HG03135 (cell line): ENCODE results near the gene NPR2.

Source experiments
- ATAC-seq: cut with Tn5 transposase; IDR thresholded peaks from one replicate; pipeline ENCODE4 v1.9.1; 2021; ENCODE audit warnings: mild to moderate bottlenecking, moderate library complexity; ENCODE audit not compliant: unreplicated experiment

The NPR2 gene

DNA sequence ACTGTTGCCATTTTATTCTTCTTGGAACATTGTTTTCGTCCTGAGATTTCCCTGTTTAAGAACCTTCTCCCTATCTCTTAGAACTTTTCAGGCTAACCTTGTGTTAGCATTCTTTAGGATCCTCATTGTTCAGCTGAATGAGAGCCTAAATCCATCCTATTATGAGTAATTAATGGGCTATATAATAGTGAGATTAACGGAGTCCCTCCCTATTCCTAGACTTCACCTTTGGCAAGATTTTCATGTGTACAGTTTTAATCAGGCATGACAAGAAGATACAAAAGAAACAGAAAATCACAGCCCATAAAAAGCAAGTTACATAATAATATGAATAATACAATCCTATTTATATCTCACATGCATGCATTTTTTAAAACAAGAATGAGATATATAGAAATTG is 28.2 kb upstream of the NPR2 start:
- no peak for ATAC-seq

DNA sequence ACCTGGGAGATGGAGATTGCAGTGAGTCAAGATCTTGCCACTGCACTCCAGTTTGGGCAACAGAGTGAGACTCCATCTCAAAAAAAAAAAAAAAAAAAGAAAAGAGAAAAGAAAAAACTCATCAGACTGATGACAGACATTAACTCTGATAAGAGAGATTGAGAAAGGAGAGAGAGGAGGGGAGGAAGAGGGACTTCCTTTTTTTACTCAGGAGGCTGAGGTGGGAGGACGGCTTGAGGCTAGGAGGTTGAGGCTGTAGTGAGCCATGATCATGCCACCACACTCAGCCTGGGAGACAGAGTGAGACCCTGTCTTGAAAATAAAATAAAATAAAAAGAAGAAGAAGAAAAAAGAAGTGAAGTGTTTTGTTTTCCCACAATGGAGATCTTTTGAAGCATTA is 27.6 kb upstream of the NPR2 start:
- ATAC-seq, result no peak

DNA sequence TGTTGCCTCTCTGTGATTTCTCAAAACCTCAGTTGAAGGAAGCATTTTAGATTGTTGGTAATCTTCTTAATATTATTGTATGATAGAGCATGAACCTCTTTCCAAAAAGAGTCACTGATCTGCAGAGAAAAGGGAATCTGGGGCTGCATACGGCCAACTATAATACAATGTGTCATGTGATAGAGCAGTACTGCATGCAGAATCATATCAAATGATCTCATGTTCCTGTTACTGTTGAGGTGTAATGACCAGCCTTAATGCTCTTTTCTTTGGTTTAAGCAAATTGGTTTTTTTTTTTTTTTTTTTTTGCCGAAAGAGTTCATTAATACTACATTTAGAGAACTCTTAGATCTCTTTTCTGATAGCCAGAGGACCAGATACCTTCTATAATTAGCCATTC is 24.4 kb upstream of the NPR2 start:
- no peak for ATAC-seq

DNA sequence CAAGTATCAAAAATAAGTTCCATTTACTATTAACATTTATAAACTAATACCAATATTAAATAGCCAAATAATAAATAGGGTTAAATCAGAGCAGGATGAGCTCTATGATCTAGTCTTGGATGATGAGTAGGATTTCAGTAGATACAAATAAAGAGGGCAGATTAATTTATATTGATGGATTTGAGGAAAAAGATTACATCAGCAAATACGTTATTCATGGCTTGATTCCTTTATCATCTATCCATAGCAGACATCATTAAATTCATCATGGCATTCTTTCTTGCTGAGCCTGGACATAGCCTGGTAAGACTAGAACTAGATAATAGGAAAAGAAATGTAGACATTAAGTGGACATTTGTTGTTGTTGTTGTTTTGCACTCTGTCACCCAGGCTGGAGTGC is 23.9 kb upstream of the NPR2 start:
- no peak for ATAC-seq

DNA sequence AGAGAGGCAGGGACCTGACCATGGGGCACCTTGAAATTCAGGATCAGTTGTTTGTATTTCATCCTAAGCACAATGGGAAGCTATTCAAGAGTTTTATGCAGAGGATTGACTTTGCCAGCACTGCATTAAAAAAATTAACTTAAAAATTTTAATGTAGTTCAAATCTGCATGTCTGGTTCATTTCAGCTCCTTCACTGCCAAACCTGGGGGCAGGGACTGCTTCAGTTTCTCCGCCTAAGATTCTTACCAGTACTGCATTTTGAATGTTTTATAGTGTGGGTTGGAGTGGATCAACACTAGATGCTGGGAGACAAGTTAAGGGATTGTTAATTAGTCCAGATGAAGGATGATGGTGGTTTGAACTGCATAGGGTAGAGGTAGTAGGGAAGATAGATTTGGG is 21.6 kb upstream of the NPR2 start:
- no peak for ATAC-seq

DNA sequence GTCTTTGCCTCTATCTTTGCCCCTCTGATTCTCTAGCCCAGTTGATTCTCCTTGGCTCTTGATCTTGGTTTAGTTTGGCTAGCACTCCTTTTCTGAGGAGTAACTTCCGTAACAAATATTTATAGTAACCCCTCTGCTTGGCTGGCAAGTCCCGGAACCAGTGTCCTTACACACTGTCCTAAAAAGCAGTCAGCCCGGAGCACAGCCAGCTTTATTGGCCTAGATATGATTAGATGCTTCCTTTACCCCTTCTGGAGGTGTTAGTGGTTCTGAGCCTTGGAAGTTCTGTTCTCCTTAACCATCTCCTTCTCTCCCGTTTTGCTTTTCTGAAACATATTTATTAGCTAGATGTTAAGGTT is 20.3 kb upstream of the NPR2 start:
- no peak for ATAC-seq

DNA sequence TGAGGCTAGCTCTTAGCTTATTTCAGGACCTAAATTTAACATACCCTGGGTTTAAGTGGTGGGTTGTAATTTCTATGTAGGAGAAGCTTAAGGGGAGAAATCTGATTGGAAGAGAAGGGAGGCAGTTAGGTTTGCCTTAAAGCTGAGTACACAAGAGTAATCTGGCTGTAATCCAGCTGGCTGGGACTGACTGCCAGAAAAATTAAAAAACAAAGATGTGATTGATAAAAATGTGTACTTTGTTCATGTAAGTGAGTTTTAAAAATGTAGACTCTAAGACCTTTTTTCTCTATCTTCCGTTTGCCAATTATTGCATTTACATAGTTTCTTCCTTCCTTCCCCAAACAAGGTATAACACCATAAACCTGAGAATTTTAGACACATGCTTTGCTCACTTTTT is 19.9 kb upstream of the NPR2 start:
- no peak for ATAC-seq

DNA sequence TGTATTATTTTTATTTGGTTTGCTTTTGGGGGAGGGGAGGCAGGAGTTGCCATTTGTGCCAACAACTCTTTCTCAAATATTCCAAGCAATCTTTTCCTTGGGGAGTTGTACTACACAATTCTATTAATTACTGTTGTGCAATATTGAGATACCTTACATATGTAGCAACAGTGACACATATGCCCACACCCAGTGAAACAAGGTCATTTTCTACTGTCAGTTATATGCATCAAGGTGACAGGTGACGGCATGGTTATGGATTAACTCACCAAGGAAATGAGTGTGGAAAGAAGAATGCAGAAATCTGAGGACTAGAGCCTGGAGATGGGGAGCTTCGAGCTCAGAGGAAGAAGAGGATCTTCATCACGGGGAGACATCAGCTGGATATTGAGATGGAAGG is 19.4 kb upstream of the NPR2 start:
- ATAC-seq, result no peak

DNA sequence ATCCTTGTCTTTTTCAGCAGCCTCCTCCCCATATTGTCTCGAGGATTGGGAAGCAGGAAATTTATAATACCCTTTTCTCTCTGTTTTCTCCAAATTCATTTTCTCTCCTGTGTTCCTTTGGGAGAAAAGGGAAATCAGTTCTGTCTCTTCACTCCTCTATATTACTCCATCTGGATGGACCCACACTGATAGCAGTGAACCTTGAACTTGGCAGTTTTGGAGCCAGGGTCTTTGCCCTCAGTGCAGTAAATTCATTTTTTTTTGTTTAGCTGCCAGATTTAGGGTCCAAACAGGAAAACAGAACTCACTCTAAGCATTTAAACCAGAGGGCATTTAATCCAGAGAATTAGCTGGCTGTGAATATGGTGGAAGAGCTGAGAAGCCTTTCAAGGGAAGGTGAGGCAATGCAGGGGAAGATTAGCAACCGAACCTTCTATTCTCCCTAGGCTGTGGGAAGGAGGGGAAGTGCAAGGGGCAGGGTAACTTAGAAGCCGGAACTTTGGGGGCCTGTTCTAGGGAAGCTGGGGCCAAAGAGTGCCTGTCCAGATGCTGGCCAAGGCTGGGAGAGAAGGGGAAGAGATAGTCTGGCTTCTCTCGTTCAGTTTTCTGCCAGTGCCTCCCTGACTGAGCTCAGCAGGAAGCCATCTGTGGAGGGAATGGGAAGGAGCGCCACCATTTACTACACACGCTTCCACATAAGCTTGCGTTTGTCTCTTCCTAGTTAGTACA is 16.3 kb upstream of the NPR2 start:
- no peak for ATAC-seq

DNA sequence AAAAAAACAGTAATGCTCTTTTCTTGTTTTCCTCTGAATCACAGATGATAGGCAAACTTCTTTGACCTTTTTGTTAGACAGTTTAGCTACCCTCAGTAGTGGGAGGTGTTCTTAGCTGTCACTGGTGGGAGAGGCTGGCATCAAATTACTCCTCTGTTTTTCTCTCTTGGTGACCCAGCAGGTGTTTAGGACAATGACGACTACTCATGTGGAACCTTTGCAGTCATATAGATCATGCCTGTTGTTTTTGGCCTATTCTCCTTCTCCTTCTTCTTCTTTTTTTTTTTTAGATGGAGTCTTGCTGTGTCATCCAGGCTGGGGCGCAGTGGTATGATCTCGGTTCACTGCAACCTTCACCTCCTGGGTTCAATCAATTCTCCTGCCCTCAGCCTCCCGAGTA is 15.4 kb upstream of the NPR2 start:
- no peak for ATAC-seq

DNA sequence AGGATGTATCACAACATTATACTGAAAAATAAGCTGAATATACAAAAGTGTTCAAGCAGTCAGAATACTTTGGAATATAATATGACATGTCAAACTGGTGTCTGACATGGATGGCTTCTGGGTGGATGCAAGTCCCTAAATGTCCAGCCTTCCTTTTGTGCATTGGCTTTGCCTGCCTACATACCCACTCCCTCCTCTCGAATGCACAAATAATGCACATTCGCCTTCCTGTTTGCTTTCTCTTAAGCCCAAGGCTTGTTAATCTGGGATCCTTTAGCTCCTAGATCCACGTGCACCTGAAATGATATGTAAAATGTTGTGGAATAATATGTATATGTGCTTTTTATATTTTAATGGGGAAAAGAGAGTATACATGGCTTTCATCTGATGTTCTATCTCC is 12.9 kb upstream of the NPR2 start:
- no peak for ATAC-seq

DNA sequence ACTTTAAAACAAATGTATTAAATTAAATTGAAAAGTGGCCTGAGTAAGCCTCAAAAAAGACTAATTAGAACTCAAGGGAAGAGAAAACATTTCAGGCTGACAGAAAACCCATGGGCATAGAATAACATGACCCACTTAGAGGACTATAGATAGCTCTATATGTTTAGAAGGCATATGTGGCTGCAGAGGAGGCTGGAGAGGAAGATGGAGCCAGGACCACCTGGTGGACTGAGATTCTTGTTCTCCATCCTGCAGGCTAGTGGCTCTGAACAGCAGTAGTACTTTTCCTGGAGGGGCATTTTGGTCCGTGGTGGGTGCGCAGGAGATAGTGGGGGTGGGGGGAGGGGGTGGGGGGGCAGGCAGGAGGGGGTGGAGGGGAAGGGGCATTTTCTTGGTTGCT is 10.3 kb upstream of the NPR2 start:
- ATAC-seq, result no peak

DNA sequence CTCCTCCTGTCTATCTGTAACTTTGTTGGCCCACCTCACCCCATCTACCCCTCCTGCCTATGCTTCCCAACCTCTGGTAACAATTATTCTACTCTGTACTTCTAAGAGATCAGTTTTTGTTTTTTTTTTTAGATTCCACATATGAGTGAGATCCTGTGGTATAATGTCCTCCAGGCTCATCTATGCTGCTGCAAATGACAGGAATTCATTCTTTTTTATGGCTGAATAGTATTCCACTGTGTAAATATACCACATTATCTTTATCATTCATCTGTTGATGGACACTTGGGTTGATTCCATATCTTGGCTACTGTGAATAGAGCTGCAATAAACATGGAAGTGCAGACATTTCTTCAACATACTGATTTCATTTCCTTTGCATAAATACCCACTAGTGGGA is 8.0 kb upstream of the NPR2 start:
- ATAC-seq, result no peak

DNA sequence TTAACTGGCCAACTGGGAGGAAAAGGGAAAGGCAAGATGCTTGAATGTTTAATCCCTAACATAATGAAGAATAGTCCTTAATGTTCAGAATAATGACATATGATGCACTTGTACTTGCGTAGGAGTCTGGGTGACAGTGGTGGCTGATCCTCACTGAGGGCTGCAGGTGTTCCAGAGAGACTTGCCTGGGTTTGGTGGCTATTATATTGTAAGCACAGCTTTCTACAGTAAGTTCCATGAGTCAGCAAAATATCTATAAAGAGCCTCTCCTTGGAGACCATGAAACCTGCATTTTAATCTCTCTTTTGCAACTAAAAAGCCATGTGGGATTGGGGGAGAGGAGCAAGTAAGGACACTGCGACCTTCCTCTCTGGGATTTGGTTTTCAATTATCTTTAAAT is 1.9 kb upstream of the NPR2 start:
- ATAC-seq, result no peak

DNA sequence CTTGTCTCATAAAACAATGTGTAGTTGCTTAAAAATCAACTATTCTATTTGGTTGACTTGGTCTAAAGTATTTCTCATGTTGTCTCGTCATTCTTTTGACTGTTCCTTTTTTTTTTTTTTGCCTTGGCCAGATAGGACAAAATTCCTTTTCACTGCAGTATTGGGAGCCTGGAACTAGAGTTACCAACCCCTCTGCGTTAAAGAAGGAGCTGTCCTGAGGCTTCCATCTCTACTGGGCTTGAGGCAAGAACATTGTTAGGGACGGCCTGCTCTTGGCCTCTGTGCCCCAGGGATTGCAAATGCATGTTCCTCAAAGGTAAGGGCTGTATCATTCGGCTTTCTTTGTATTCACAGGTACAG is 1.4 kb upstream of the NPR2 start:
- ATAC-seq, result no peak

DNA sequence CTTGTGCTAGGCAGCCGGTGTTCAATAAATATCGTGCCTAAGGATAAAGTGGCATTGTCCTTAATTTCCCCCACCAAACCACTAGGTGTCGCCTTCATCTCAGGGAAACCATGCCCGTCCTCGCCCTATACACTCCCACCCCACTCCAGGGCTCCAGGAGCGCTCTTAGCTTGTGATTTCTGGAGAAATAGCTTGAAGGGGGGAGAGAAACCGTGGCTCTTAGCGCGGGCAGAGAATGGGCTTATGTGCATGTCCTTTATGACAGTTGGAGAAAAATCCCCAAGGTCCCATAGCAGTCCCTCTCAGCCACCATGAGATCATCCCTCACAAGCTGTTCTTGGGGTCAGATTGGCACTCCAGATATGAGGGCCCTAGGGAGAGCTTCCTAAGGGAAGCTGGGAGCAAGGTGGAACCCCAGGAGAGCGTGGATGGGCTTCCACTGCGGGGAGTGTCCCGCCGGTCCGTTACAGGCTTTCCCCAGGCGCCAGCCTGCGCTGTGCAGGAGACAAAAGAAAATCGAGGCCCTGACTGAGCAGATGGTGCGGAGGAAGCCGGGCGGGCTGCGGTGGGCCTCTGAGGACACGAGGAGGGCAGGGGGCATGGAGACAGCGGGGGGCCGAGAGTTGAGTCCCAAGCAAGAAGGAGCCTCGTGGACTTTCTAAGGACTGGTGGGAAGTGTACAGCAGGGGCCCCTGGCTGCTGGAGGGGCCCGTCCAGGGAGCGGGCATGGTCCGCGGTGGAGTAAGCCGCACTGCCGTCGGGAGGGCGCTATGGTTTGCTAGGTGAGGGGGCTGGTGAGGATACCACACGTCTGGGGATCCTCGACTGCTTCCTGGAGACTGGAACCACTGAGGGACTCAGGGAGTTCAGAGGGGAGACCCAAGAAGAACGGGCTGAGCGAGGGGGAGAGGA is 750 bp upstream of the NPR2 start:
- peak; percentile 61 for ATAC-seq

DNA sequence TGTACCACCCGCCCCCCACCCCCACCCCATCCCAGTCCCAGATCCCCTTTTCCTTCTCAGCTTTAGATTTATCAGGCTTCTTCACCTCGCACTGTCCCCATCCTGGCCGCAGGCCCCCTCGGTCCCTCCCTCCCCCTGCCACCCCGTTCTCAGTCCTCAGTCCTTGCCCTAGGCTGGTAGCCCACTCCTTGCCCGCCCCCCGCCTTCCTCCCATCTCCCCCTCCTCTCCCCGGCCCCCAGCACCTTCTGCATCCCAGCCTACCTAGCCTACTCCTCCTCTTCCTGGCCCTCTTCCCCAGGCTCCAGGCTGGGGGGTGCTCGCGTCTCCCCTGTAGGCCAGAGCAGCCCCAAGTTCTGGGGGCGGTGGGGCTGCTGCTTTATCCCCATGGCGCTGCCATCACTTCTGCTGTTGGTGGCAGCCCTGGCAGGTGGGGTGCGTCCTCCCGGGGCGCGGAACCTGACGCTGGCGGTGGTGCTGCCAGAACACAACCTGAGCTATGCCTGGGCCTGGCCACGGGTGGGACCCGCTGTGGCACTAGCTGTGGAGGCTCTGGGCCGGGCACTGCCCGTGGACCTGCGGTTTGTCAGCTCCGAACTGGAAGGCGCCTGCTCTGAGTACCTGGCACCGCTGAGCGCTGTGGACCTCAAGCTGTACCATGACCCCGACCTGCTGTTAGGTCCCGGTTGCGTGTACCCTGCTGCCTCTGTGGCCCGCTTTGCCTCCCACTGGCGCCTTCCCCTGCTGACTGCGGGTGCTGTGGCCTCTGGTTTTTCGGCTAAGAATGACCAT is 828 bp downstream of the NPR2 start:
- no peak for ATAC-seq

DNA sequence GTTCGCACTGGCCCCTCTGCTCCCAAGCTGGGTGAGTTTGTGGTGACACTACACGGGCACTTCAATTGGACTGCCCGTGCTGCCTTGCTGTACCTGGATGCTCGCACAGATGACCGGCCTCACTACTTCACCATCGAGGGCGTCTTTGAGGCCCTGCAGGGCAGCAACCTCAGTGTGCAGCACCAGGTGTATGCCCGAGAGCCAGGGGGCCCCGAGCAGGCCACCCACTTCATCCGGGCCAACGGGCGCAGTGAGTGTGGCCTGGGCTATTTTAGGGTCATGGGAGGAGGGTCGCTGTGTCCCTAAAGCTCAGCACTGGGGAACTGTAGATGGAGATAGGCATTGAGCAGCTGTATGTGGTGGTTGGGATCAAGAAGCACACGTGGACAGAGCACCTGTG is 1.4 kb downstream of the NPR2 start:
- no peak for ATAC-seq

DNA sequence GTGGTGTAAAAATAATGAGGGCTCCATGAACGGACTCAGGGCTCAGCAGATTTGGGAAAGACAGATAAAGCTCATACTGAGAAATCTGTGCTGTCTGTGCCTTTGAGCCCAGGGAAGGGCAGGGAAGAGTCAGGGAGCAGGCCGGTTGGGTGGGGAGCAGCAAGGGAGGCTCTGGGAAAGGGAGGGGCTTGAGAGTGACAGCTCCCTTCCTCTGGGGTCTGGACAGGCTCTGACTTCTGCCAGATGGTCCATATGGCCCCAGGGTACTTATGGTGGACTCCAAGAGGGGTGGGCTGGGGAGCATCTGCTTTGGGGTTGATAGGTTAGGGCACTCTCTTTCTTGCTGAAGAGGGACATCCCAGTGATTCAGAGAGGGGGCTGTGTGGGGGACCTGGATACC is 2.1 kb downstream of the NPR2 start:
- no peak for ATAC-seq

DNA sequence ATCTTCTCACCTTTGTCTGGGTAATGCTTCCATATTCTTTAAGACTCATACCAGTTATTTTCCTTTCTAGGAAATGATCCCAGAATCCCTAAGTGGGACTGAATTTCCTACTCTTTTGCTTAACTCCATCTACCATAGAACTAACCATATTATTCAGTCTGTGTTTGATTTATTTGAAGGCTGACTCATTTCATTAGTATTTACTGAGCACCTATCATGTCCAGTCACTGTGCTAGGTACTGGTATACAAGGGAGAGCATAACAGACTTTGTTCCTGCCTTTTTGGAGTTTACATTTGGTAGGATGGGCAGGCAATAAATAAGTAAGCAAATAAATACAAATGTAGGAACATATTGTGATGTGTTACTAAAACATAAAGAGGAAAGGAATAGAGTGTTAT is 4.3 kb downstream of the NPR2 start:
- no peak for ATAC-seq

DNA sequence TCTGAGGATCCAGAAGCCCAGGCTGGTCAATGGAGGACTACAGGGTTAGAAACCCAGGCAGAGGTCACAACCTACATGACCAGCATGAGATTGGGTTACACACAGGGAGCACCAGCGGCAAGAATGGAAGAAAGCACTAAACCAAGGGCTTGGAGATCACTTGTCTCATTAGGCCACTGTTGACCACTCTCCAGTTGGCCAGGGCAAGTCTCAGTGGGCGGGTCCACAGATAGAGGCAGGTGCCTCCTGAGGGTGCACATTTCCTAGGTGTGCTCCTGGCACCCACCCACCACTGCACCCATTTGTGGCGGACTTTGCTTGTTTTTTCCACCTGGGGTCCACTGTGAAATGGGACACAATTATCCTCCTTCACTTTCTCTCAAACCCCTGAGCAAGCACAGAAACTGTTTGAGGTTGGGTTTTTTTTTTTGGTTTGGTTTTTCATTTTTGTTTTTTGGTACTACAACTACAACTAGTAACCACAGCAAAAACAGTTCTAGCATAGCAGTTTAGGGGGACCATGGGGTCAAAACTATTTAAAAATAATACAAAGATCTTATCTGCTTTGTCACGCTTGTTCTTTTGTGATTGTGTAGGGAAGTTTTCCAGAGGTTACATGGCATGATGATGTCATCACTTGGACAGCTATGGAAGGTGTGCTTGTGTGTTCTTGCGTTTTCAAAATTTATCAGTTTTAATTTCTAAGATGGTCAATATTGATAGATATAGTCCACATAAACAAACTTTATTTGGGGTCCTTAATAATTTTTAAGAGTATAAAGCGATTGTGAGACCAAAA is 6.1 kb downstream of the NPR2 start:
- no peak for ATAC-seq
